HG03108 (cell line): Measurements from ENCODE around the gene ADARB1.

Experiments
- ATAC-seq: cut with Tn5 transposase; IDR thresholded peaks from one replicate; pipeline ENCODE4 v1.9.1; 2021; ENCODE audit warnings: moderate library complexity; ENCODE audit not compliant: unreplicated experiment

The ADARB1 gene

GRCh38 chr21:45146801-45147200 is 72.4 kb downstream of the ADARB1 start:
- no peak for ATAC-seq

GRCh38 chr21:45147473-45148315 is 73.3 kb downstream of the ADARB1 start:
- no peak for ATAC-seq

GRCh38 chr21:45148316-45148990 is 74.1 kb downstream of the ADARB1 start:
- no peak for ATAC-seq

- no peak for ATAC-seq
These were observed 74.6 kb downstream of the ADARB1 start for GRCh38 chr21:45149021-45149420.

GRCh38 chr21:45150638-45151131 is 76.3 kb downstream of the ADARB1 start:
- ATAC-seq: no peak

GRCh38 chr21:45151445-45152160 is 77.2 kb downstream of the ADARB1 start:
- no peak for ATAC-seq

- ATAC-seq: no peak
These were observed 77.9 kb downstream of the ADARB1 start for GRCh38 chr21:45152265-45152746.

GRCh38 chr21:45153358-45154318 is 79.3 kb downstream of the ADARB1 start:
- ATAC-seq: no peak

- no peak for ATAC-seq
These were observed 80.4 kb downstream of the ADARB1 start for GRCh38 chr21:45154511-45155508.

- ATAC-seq: no peak
These were observed 81.5 kb downstream of the ADARB1 start for GRCh38 chr21:45155910-45156309.

- no peak for ATAC-seq
These were observed 82.1 kb downstream of the ADARB1 start for GRCh38 chr21:45156459-45156858.

GRCh38 chr21:45157932-45158331 is 83.6 kb downstream of the ADARB1 start:
- no peak for ATAC-seq

GRCh38 chr21:45158491-45159423 is 84.4 kb downstream of the ADARB1 start:
- ATAC-seq: no peak

GRCh38 chr21:45160198-45160597 is 85.8 kb downstream of the ADARB1 start:
- no peak for ATAC-seq

GRCh38 chr21:45161038-45161945 is 86.9 kb downstream of the ADARB1 start:
- no peak for ATAC-seq

- ATAC-seq: no peak
These were observed 87.7 kb downstream of the ADARB1 start for GRCh38 chr21:45162115-45162514.

- no peak for ATAC-seq
These were observed 88.4 kb downstream of the ADARB1 start for GRCh38 chr21:45162809-45163208.
